Measurements from ENCODE around the gene B4GALNT4. TPM values are rescaled to one million over a fixed set of nuclear protein-coding genes. Genes with fewer than 3 reads are reported as not detected.
"Not testable (repeated sequence)": the region's sequence is repeated elsewhere in the genome, so short reads cannot be mapped to it uniquely, and the experiment has no call there.

Gene B4GALNT4, protein sequence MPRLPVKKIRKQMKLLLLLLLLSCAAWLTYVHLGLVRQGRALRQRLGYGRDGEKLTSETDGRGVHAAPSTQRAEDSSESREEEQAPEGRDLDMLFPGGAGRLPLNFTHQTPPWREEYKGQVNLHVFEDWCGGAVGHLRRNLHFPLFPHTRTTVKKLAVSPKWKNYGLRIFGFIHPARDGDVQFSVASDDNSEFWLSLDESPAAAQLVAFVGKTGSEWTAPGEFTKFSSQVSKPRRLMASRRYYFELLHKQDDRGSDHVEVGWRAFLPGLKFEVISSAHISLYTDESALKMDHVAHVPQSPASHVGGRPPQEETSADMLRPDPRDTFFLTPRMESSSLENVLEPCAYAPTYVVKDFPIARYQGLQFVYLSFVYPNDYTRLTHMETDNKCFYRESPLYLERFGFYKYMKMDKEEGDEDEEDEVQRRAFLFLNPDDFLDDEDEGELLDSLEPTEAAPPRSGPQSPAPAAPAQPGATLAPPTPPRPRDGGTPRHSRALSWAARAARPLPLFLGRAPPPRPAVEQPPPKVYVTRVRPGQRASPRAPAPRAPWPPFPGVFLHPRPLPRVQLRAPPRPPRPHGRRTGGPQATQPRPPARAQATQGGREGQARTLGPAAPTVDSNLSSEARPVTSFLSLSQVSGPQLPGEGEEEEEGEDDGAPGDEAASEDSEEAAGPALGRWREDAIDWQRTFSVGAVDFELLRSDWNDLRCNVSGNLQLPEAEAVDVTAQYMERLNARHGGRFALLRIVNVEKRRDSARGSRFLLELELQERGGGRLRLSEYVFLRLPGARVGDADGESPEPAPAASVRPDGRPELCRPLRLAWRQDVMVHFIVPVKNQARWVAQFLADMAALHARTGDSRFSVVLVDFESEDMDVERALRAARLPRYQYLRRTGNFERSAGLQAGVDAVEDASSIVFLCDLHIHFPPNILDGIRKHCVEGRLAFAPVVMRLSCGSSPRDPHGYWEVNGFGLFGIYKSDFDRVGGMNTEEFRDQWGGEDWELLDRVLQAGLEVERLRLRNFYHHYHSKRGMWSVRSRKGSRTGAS
- total RNA-seq: 3.9 and 4.1 TPM in 2 replicates

GRCh38 chr11:369336-370018 lies at the start of gene B4GALNT4:
TSS of gene B4GALNT4 (plus strand) at chr11:369499. CDS start at chr11:369804, 305 bp downstream.
- H3K4me3 Mint-ChIP-seq: peak within 1 kb of the TSS; percentile 83
- intact Hi-C loops (cut with micrococcal nuclease): no loop called here
- peak within 1 kb of the TSS; percentile 75 for H3K27ac Mint-ChIP-seq
- H3K4me1 Mint-ChIP-seq: peaks cover 9% of the 10 kb centered on the region
- peaks cover 7% of the 10 kb centered on the region for H3K9me3 Mint-ChIP-seq
- peaks cover 3% of the 10 kb centered on the region for H3K36me3 Mint-ChIP-seq (ENCODE audit: low read depth)
- peak; percentile 81 for DNase-seq
- peaks cover 41% of the 10 kb centered on the region for H3K27me3 Mint-ChIP-seq

- Mint-ChIP-seq H3K4me1 (peaks cover 38% of the 10 kb centered on the region), H3K4me3 (peak overlapping the region; percentile 85), H3K36me3 (ENCODE audit: low read depth) (peaks cover 35% of the 10 kb centered on the region), H3K27ac (peak overlapping the region; percentile 87)
- intact Hi-C loops (cut with micrococcal nuclease); H3K9me3 Mint-ChIP-seq; H3K27me3 Mint-ChIP-seq; DNase-seq: not testable (repeated sequence)
Observed at GRCh38 chr11:319888-320273, 49.4 kb upstream of the B4GALNT4 start.

DNA sequence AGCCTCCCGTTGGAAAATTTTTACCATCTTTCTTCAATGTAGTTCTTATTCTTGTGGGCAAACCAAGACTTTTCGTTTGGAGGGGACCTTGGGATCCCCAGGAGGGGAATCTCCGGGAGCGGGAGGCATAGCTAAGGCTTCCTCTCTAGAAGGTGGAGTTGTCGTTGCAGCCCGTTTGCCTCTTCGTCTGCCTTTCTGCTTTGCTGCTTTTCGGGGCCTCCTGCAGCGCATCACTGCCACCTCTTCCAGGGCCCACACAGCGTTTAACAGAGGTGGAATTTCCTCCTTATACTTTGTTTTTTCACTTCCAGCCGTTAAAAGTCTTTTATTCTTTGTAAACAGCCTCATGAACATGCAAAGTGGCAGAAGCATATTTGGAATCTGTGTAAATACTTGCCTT lies 45.1 kb upstream of the B4GALNT4 start:
- peak; percentile 58 for DNase-seq
- H3K36me3 Mint-ChIP-seq (ENCODE audit: low read depth): peaks cover 11% of the 10 kb centered on the region
- intact Hi-C loops (cut with micrococcal nuclease): no loop called here
- no peak overlapping the region for H3K4me3 Mint-ChIP-seq
- H3K27me3 Mint-ChIP-seq: no peaks in the 10 kb centered on the region
- H3K4me1 Mint-ChIP-seq: peaks cover 47% of the 10 kb centered on the region
- no peaks in the 10 kb centered on the region for H3K9me3 Mint-ChIP-seq
- H3K27ac Mint-ChIP-seq: peak overlapping the region; percentile 38

DNA sequence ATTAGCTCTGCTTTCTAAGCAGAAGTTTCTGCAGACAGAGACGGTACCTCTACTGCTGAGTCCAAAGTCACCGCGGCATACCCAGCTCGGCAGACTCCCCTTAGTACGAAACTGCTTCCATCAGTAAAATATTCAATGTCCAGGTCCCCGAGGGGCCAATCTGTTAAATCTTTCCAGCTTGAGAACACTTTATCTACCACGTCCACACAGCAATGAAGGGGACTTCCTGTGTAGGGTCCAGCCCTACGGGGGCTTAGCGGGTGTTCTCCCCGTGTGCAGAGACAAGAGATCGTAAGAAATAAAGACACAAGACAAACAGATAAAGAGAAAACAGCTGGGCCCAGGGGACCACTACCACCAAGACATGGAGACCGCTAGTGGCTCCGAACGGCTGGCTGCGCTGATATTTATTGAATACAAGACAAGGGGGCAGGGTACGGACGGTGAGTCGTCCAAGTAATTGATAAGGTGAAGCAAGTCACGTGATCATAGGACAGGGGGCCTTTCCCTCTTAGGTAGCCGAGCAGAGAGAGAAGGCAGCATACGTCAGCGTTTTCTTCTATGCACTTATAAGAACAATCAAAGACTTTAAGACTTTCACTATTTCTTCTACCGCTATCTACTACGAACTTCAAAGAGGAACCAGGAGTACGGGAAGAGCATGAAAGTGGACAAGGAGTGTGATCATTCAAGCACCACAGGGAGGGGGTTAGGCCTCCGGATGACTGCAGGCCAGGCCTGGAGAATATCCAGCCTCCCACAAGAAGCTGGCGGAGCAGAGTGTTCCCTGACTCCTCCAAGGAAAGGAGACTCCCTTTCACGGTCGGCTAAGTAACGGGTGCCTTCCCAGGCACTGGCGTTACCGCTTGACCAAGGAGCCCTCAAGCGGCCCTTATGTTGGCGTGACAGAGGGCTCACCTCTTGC lies 44.4 kb upstream of the B4GALNT4 start:
- peak overlapping the region; percentile 38 for H3K27ac Mint-ChIP-seq
- H3K4me3 Mint-ChIP-seq; H3K9me3 Mint-ChIP-seq; H3K36me3 Mint-ChIP-seq (ENCODE audit: low read depth); intact Hi-C loops (cut with micrococcal nuclease); H3K27me3 Mint-ChIP-seq: not testable (repeated sequence)
- H3K4me1 Mint-ChIP-seq: peaks cover 50% of the 10 kb centered on the region
- DNase-seq: peak; percentile 56

DNA sequence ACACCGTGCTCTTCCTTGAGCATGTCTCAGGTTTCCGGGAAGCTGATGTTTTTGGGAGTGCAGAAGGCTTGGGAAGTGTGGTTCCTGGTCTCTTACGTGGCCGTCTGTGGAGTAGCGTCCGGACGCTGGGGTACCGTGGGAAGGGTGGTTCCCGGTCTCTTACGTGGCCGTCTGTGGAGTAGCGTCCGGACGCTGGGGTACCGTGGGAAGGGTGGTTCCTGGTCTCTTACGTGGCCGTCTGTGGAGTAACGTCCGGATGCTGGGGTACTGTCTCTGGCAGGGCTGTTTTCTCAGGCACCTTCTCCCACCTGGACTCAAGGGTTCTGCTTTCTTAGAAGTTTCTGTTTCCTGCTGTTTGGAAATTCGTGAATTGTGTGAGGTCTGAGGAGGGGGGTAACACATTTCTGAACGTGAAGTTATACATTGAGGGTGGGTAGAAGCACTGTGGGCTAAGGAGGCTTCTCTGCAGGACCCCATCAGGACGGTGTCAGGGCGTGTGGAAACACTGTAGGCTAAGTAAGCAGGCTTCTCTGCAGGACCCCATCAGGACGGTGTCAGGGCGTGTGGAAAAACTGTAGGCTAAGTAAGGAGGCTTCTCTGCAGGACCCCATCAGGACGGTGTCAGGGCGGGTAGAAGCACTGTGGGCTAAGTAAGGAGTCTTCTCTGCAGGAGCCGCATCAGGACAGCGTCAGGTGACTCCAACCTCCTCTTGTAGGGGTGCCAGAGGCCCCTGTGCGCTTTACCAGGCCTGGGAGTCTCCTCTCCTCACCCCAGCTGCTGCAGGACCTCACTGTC lies 43.3 kb upstream of the B4GALNT4 start:
- H3K27me3 Mint-ChIP-seq: no peaks in the 10 kb centered on the region
- no peak for DNase-seq
- H3K9me3 Mint-ChIP-seq: no peaks in the 10 kb centered on the region
- peak overlapping the region; percentile 96 for H3K27ac Mint-ChIP-seq
- intact Hi-C loops (cut with micrococcal nuclease): loop anchor here (2.0 kb wide), 1 partner anchor 13 kb away; no protein-coding TSS in a partner anchor
- peaks cover 49% of the 10 kb centered on the region for H3K4me1 Mint-ChIP-seq
- peaks cover 3% of the 10 kb centered on the region for H3K36me3 Mint-ChIP-seq (ENCODE audit: low read depth)
- peak overlapping the region; percentile 79 for H3K4me3 Mint-ChIP-seq

DNA sequence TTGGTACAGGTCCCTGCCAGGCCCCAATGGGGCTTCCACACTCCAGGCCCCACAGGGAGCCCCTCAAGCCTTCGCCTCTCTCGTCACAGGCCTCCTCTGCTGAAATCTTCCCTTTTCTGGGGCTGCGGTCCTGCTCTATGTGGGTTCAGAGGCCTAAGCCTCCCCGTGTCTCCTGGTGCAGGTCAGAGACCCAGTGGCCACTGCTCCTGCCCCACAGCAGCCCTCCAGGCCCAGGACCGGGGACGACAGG lies 42.8 kb upstream of the B4GALNT4 start:
- Mint-ChIP-seq H3K4me3 (peak overlapping the region; percentile 79), H3K9me3 (no peaks in the 10 kb centered on the region), H3K4me1 (peaks cover 53% of the 10 kb centered on the region), H3K27ac (peak overlapping the region; percentile 96), H3K27me3 (no peaks in the 10 kb centered on the region), H3K36me3 (ENCODE audit: low read depth) (peaks cover 3% of the 10 kb centered on the region)
- intact Hi-C loops (cut with micrococcal nuclease): loop anchor here (2.0 kb wide), 1 partner anchor 14 kb away; no protein-coding TSS in a partner anchor
- no peak for DNase-seq

DNA sequence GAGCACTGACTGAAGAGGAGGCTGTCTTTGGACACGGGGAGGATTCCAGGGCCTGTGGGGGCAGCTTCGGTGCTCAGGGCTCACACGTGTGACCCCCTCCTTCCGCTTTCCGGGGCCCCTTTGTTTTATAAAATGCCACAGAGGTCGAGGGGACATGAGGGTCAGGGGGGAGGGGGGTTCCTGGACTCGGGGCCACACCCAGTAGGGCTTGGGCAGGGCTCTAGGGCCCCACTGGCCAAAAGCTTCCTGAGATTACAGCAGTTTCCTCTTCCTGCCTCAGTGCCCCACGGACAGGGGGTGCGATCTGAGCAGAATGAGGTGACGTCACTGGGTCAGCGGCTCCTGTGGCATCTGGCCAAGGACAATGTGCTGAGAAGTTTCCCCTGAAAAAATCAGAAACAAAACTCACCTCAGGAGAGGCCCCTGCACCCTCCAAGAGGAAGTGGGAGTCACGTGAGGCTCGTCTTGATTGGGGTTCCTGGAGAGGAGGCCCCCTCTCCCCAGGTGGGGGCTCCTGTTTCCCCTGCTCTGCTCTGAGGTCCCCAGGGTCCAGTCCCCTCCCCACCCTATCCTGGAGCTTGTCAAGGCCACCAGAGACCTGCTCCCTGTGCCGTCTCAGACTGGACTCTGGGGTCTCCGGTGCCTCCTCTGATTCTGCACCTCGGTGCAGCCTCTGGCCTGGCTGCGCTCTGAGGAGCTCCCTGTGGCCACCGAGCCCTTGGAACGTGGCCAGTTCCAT lies 42.3 kb upstream of the B4GALNT4 start:
- peaks cover 57% of the 10 kb centered on the region for H3K4me1 Mint-ChIP-seq
- intact Hi-C loops (cut with micrococcal nuclease): loop anchor here (1.0 to 2.0 kb wide), 2 partner anchors 14 to 28 kb away; no protein-coding TSS in a partner anchor
- DNase-seq: peak; percentile 87

GRCh38 chr11:327581-327923 lies 41.7 kb upstream of the B4GALNT4 start:
- Mint-ChIP-seq H3K27ac (peak overlapping the region; percentile 96), H3K9me3 (no peaks in the 10 kb centered on the region), H3K36me3 (ENCODE audit: low read depth) (peaks cover 3% of the 10 kb centered on the region), H3K27me3 (no peaks in the 10 kb centered on the region), H3K4me1 (peaks cover 56% of the 10 kb centered on the region), H3K4me3 (peak overlapping the region; percentile 79)
- no peak for DNase-seq
- intact Hi-C loops (cut with micrococcal nuclease): loop anchor here (1.0 to 2.0 kb wide), 2 partner anchors 15 to 28 kb away; no protein-coding TSS in a partner anchor

More for the DNA sequence above, 42.3 kb upstream of the B4GALNT4 start:
- Mint-ChIP-seq H3K27ac (peak overlapping the region; percentile 96), H3K36me3 (ENCODE audit: low read depth) (peaks cover 3% of the 10 kb centered on the region), H3K4me3 (peak overlapping the region; percentile 79), H3K9me3 (no peaks in the 10 kb centered on the region), H3K27me3 (no peaks in the 10 kb centered on the region)

DNA sequence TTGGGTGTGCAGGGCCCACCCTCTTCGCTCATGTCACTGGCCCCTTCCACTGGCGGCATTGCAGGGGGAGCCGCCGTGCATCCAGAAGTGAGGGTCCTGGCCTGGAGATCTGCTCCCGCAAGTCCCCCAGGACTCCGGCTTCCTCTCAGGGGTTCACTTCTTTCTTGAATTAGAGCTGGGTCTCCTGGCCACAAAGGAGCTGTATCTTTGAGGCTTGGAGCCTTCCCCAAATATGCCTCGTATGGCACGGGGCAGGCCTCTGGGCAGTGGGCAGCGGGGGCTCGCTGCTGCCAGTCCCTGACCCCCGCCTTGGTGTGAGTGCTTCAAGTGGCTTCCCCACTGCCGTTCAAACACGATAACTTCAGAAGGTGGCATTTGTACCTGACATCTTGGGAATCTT lies 41.3 kb upstream of the B4GALNT4 start:
- H3K9me3 Mint-ChIP-seq: no peaks in the 10 kb centered on the region
- H3K4me1 Mint-ChIP-seq: peaks cover 58% of the 10 kb centered on the region
- no peak overlapping the region for H3K4me3 Mint-ChIP-seq
- intact Hi-C loops (cut with micrococcal nuclease): no loop called here
- peak overlapping the region; percentile 41 for H3K27ac Mint-ChIP-seq
- peak; percentile 58 for DNase-seq
- no peaks in the 10 kb centered on the region for H3K27me3 Mint-ChIP-seq
- peaks cover 3% of the 10 kb centered on the region for H3K36me3 Mint-ChIP-seq (ENCODE audit: low read depth)

- intact Hi-C loops (cut with micrococcal nuclease); H3K9me3 Mint-ChIP-seq; H3K27me3 Mint-ChIP-seq; H3K36me3 Mint-ChIP-seq (ENCODE audit: low read depth): not testable (repeated sequence)
- DNase-seq: peak; percentile 54
- Mint-ChIP-seq H3K4me3 (peak overlapping the region; percentile 69), H3K4me1 (peaks cover 58% of the 10 kb centered on the region), H3K27ac (peak overlapping the region; percentile 85)
Observed at GRCh38 chr11:328516-329100, 40.7 kb upstream of the B4GALNT4 start.

DNA sequence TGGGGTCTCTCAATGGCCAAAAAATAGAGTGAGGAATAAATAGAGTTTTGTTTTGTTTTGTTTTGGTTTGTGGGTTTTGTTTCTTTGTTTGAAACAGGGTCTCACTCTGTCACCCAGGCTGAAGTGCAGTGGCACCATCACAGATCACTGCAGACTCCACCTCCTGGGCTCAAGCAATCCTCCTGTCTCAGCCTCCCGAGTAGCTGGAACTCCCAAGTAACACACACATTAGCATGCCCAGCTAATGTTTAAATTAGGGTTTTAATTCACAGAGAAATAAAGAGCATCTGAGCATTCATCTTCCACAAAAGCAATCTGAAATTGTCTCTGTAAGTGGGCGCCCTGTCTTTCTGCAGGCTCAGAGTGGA lies 39.4 kb upstream of the B4GALNT4 start:
- peak overlapping the region; percentile 85 for H3K27ac Mint-ChIP-seq
- intact Hi-C loops (cut with micrococcal nuclease): no loop called here
- H3K4me3 Mint-ChIP-seq: peak overlapping the region; percentile 69

More for the DNA sequence above, 39.4 kb upstream of the B4GALNT4 start:
- Mint-ChIP-seq H3K36me3 (ENCODE audit: low read depth) (peaks cover 3% of the 10 kb centered on the region), H3K4me1 (peaks cover 48% of the 10 kb centered on the region), H3K27me3 (no peaks in the 10 kb centered on the region), H3K9me3 (no peaks in the 10 kb centered on the region)
- peak; percentile 59 for DNase-seq
